Transverse colon (tissue), 4 donors: ENCODE measurements around the gene USPL1. TPM values are rescaled to one million over a fixed set of nuclear protein-coding genes. Genes with fewer than 3 reads are reported as not detected.

Experiments used
- DNase-seq: peaks from one replicate; pipeline ENCODE4 v3.0.0-alpha.2; 2019
- H3K27ac ChIP-seq, 4 donors: fragments of 200-600 bp; sonication (generic); 2 replicates each; pipeline ENCODE4 v1.5.1; 2016 to 2018; ENCODE audit warnings: inconsistent platforms in 4 of 4
- H3K27me3 ChIP-seq: fragments of 200-600 bp; sonication (generic); 2 replicates; pipeline ENCODE4 v1.5.1; 2017; ENCODE audit warnings: inconsistent platforms
- H3K36me3 ChIP-seq, 4 donors: fragments of 200-600 bp; sonication (generic); 2 replicates each; pipeline ENCODE4 v1.5.1; 2017 to 2019; ENCODE audit warnings: inconsistent platforms in 4 of 4
- H3K4me1 ChIP-seq, 4 donors: fragments of 200-600 bp; sonication (generic); 2 replicates each; pipeline ENCODE4 v1.5.1; 2017 to 2020; ENCODE audit warnings: inconsistent platforms in 4 of 4
- H3K4me3 ChIP-seq, 4 donors: fragments of 200-600 bp; sonication (generic); 1 replicate in 1 of 4; 2 replicates in 3 of 4; pipeline versions ENCODE4 v1.5.1 to v1.6.1; 2017 to 2019; ENCODE audit warnings: inconsistent platforms in 4 of 4
- H3K9me3 ChIP-seq, 2 donors: fragments of 200-600 bp; sonication (generic); 2 replicates each; pipeline ENCODE4 v1.5.1; 2017 to 2019; ENCODE audit warnings: inconsistent platforms in 2 of 2
- EP300 ChIP-seq: sonication (generic); formaldehyde crosslinking; IDR thresholded peaks from one replicate; pipeline ENCODE4 v1.6.1; 2017; ENCODE audit warnings: antibody characterized with exemption, low read depth
- POLR2A ChIP-seq: fragments of 450-650 bp; IDR thresholded peaks from one replicate; pipeline ENCODE4 v1.6.1; 2016; ENCODE audit warnings: antibody characterized with exemption, mild to moderate bottlenecking, moderate library complexity
- POLR2AphosphoS5 ChIP-seq, 3 donors: sonication (generic); formaldehyde crosslinking; IDR thresholded peaks; one replicate each; pipeline ENCODE4 v1.6.1; 2016; ENCODE audit warnings: antibody characterized with exemption in 3 of 3
- WGBS, 2 donors: methylation state at CpG; one replicate each; pipeline ENCODE4 v1.1.5; 2018; ENCODE audit warnings: low coverage in 1 of 2; 5-methylcytosine and 5-hydroxymethylcytosine counted together
- in situ Hi-C, 4 donors: fragments of 200-750 bp; cut with MboI; loops; one replicate each; pipeline versions ENCODE4 v1.15.0 to v1.15.1; 2017; ENCODE audit warnings: low sequenced_read_pairs in 3 of 4, low pct_ligation_motif_present in 1 of 4, low pct_unique_long_range_greater_than_20kb in 1 of 4
- intact Hi-C: fragments of 100-400 bp; cut with DNase I; formaldehyde crosslinking; loops from one replicate; pipeline ENCODE4 v1.15.1; 2023; ENCODE audit warnings: low total_unique reads
- total RNA-seq, 4 donors: library from RNA; depleted of rRNA; stranded (reverse); fragments of >200 nt; gene quantifications; one replicate each; pipeline ENCODE4 v1.1.0, GENCODE V29; 2016
- TF ChIP-seq, protein P1 (sequence below), 5 experiments: fragments of 200-600 bp in 3 of 5; fragments of 450-650 bp in 2 of 5; sonication (generic) in 3 of 5; IDR thresholded peaks; 1 replicate in 2 of 5; 2 replicates in 3 of 5; pipeline ENCODE4 v1.5.1; 2016 to 2017; ENCODE audit warnings: antibody characterized with exemption in 5 of 5, inconsistent platforms in 3 of 5, mild to moderate bottlenecking in 2 of 5, moderate library complexity in 1 of 5

USPL1 gene
- total RNA-seq, 4 donors from 2014 or later = 8.6 to 27.3 (median 16.9) TPM

DNA sequence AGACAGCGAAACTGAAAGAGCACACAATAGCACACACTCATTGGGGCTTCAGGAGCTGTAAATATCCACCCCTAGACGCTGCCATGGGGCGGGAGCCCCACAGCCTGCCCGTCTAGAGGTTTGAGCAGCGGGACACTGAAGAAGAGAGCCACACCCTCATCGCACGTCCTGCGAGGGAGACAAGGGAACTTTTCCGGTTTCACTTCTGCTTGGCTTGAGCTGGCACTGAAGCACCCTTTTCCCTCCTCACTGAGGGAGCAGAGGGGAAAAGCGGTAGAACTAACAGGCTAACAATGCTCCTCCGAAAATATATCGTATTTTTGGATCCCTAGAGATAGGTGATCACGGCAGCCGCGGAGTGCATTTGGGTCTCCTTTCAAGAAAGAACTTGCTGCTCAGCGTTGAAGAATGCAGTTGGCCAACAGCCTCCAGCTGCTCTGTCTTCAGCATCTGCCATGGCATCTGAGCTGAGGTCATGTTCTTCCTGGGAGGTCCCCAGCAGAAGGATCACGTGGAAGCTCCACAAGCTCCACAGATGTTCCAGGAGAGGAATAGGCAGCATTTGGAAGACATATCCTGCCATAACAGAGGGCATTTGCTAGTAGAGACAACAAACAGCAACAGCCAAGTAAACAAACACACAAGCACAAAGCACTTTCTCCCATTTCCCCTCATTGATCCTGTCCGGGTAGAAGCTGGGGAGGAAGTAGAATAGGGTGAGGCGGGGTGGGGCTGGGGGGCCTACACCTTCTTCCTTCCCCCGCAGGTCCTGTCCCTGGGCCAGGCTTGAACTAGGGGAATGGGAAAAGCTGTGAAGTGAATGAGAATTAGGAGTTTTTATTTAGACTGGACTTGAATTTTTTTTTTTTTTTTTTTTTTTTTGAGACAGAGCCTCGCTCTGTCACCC lies 72.8 kb downstream of the USPL1 start:
- WGBS, 2 donors = 25 to 40% methylated on average over 2 to 21 of the region's 21 CpGs
- Histone ChIP-seq H3K4me1 (peaks cover 0 to 19% (median 15%) of the 10 kb centered on the region in 4 donors), H3K27ac (peak overlapping the region; percentile 71 to 79 (median 74)), H3K4me3 (peak overlapping the region in 3 of 4 donors; percentile 15 to 43 (median 30)), H3K27me3 (no peaks in the 10 kb centered on the region), H3K36me3 (no peaks in the 10 kb centered on the region), H3K9me3 (no peaks in the 10 kb centered on the region)
- intact Hi-C loops (no loop called here), in situ Hi-C loops (no loop called here)
- peak; percentile 74 for DNase-seq
- no peak for TF ChIP-seq EP300
- TF ChIP-seq, protein P1, sequence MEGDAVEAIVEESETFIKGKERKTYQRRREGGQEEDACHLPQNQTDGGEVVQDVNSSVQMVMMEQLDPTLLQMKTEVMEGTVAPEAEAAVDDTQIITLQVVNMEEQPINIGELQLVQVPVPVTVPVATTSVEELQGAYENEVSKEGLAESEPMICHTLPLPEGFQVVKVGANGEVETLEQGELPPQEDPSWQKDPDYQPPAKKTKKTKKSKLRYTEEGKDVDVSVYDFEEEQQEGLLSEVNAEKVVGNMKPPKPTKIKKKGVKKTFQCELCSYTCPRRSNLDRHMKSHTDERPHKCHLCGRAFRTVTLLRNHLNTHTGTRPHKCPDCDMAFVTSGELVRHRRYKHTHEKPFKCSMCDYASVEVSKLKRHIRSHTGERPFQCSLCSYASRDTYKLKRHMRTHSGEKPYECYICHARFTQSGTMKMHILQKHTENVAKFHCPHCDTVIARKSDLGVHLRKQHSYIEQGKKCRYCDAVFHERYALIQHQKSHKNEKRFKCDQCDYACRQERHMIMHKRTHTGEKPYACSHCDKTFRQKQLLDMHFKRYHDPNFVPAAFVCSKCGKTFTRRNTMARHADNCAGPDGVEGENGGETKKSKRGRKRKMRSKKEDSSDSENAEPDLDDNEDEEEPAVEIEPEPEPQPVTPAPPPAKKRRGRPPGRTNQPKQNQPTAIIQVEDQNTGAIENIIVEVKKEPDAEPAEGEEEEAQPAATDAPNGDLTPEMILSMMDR (IDR thresholded peaks at IDR 0.05) = no peak
- peak; percentile 27 for TF ChIP-seq POLR2A
- TF ChIP-seq POLR2AphosphoS5 (IDR thresholded peaks at IDR 0.05) = peak; percentile 65 to 75 (median 66)

DNA sequence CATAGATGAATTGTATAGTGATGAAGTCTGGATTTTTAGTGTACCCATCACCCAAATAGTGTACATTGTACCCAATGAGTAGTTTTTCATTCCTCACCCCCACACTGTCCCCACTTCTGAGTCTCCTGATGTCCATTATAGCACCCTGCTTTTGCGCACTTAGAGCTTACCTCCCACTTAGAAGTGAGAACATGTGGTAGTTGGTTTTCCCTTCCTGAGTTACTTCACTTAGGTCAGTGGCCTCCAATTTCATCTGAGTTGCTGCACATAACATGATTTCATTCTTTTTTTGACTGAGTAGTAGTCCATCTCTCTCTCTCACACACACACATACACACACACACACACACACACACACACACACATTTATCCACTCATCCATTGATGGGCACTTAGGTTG lies 74.4 kb downstream of the USPL1 start:
- no peak for TF ChIP-seq EP300
- TF ChIP-seq, protein P1 (IDR thresholded peaks at IDR 0.05) = no peak
- no peak for TF ChIP-seq POLR2AphosphoS5 (IDR thresholded peaks at IDR 0.05)
- no peaks in the 10 kb centered on the region for H3K9me3 ChIP-seq
- H3K27ac ChIP-seq = no peak overlapping the region
- no peak overlapping the region for H3K4me3 ChIP-seq
- H3K4me1 ChIP-seq = peaks cover 0 to 23% (median 13%) of the 10 kb centered on the region in 4 donors
- H3K27me3 ChIP-seq = no peaks in the 10 kb centered on the region
- DNase-seq = no peak
- no peaks in the 10 kb centered on the region for H3K36me3 ChIP-seq
- WGBS, 2 donors = 83 to 92% methylated on average over 1 of the region's 1 CpG
- intact Hi-C loops = no loop called here
- in situ Hi-C loops = no loop called here

DNA sequence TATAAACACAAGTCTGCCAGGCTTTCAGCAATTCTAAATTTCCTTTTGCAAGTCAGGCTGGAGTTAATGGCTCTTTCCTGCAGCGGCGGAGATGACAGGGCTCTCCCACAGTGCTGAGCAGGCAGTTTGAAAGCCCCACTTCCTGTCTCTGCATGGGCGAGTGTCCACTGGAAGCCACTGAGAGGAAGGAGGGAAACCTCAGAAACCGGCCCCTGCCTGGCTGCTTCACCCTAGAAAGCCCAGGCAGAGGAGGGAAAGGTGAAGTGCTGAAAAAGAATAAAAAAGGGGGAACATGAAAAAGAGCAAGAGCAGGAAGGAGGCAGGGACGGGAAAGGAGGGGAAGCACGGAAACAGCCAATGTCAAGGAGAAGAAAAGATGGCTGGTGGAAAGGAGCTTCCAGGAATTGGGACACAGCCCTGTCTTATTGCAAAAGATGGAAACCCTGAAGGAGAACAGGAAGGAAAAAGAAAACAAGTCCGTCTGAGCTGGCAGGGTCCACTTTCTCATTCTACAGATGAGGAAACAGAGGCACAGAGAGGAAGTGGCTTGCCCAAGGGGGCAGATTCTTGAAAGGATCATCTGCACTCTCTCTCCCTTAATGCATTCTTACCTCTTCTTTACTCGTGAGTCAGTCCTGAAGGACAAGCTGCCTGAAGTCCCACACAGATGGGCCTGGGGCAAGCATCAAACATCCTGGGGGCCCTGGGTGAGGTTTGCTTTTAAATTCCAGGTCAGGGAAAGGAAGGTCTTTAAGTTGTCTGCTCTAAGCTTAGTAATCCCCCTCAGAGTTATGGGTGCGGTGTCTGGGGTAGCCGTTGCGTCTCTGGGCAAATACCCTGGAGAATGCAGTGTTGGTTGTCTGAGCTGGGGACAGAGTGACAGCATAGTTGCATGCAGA lies 78.8 kb downstream of the USPL1 start:
- in situ Hi-C loops = no loop called here
- H3K4me3 ChIP-seq = no peak overlapping the region
- peak; percentile 25 for DNase-seq
- no peaks in the 10 kb centered on the region for H3K9me3 ChIP-seq
- no peaks in the 10 kb centered on the region for H3K36me3 ChIP-seq
- no peaks in the 10 kb centered on the region for H3K27me3 ChIP-seq
- TF ChIP-seq EP300 (no peak), POLR2A (no peak), POLR2AphosphoS5 (IDR thresholded peaks at IDR 0.05) (no peak)
- TF ChIP-seq, protein P1 (IDR thresholded peaks at IDR 0.05) = no peak
- peak overlapping the region in 3 of 4 donors; percentile 5 to 64 (median 18) for H3K27ac ChIP-seq
- intact Hi-C loops = no loop called here
- 27 to 51% methylated on average over 6 to 11 of the region's 11 CpGs for WGBS, 2 donors
- H3K4me1 ChIP-seq = peaks cover 0 to 28% (median 8%) of the 10 kb centered on the region in 4 donors
